CD4-positive, alpha-beta memory T cell (primary cell): Measurements from ENCODE around the gene ZNF805. TPM values are rescaled to one million over a fixed set of nuclear protein-coding genes. Genes with fewer than 3 reads are reported as not detected.
"Not testable (repeated sequence)": the region's sequence is repeated elsewhere in the genome, so short reads cannot be mapped to it uniquely, and the experiment has no call there.

Experiments used
- CTCF ChIA-PET: fragments of 350-600 bp; sonication (Branson Sonifier 250); formaldehyde crosslinking; loops from one replicate; lab custom pipeline; 2021; ENCODE audit warnings: inconsistent platforms; ENCODE audit not compliant: partially characterized antibody; lab: Charles Lee
- POLR2A ChIA-PET: fragments of 350-600 bp; sonication (Branson Sonifier 250); formaldehyde crosslinking; loops from one replicate; lab custom pipeline; 2021; ENCODE audit not compliant: partially characterized antibody; lab: Charles Lee
- DNase-seq, 5 donors: peaks; one replicate each; pipeline versions ENCODE4 v3.0.0 to v3.0.0-alpha.2; 2020 to 2022; ENCODE audit warnings: mixed read lengths in 1 of 5
- H3K27ac ChIP-seq: one replicate; pipeline ENCODE4 v1.7.0; 2013; ENCODE audit warnings: low read depth, low read length
- H3K27me3 ChIP-seq: 2 replicates; pipeline ENCODE4 v1.7.0; 2013; ENCODE audit warnings: mild to moderate bottlenecking, low read length, moderate library complexity; ENCODE audit not compliant: insufficient read depth
- H3K36me3 ChIP-seq: 2 replicates; pipeline ENCODE4 v1.7.0; 2013; ENCODE audit warnings: mild to moderate bottlenecking, low read length, moderate library complexity; ENCODE audit not compliant: insufficient read depth
- H3K4me1 ChIP-seq: 2 replicates; pipeline ENCODE4 v1.7.0; 2013; ENCODE audit warnings: mild to moderate bottlenecking, low read length, moderate library complexity; ENCODE audit not compliant: insufficient read depth
- H3K4me3 ChIP-seq, 2 donors: one replicate each; pipeline ENCODE4 v1.7.0; 2013; ENCODE audit warnings: low read length in 2 of 2, mild to moderate bottlenecking in 1 of 2
- H3K9me3 ChIP-seq, 2 donors: one replicate each; pipeline ENCODE4 v1.7.0; 2013; ENCODE audit warnings: low read length in 2 of 2, control low read depth in 1 of 2; ENCODE audit not compliant: control insufficient read depth in 1 of 2
- H3K27ac Mint-ChIP-seq, 7 donors: one replicate each; pipeline ENCODE4 v1.8.0; 2020 to 2021; ENCODE audit warnings: mixed read lengths in 7 of 7, mild to moderate bottlenecking in 6 of 7, inconsistent platforms in 3 of 7, moderate library complexity in 3 of 7
- H3K27me3 Mint-ChIP-seq, 2 donors: one replicate each; pipeline ENCODE4 v1.8.0; 2020 to 2021; ENCODE audit warnings: mixed read lengths in 2 of 2
- H3K36me3 Mint-ChIP-seq, 2 donors: one replicate each; pipeline ENCODE4 v1.8.0; 2020 to 2021; ENCODE audit warnings: mixed read lengths in 2 of 2, inconsistent platforms in 1 of 2, mild to moderate bottlenecking in 1 of 2
- H3K4me1 Mint-ChIP-seq, 4 donors: one replicate each; pipeline ENCODE4 v1.8.0; 2020 to 2021; ENCODE audit warnings: mixed read lengths in 4 of 4, mild to moderate bottlenecking in 1 of 4
- H3K4me3 Mint-ChIP-seq, 8 donors: one replicate each; pipeline ENCODE4 v1.8.0; 2020 to 2021; ENCODE audit warnings: mixed read lengths in 8 of 8, mild to moderate bottlenecking in 7 of 8, moderate library complexity in 6 of 8, inconsistent platforms in 3 of 8
- H3K9me3 Mint-ChIP-seq, 8 donors: one replicate each; pipeline ENCODE4 v1.8.0; 2020 to 2021; ENCODE audit warnings: mixed read lengths in 8 of 8, mild to moderate bottlenecking in 5 of 8, inconsistent platforms in 3 of 8, moderate library complexity in 1 of 8
- intact Hi-C: fragments of 100-400 bp; cut with micrococcal nuclease; formaldehyde crosslinking; loops from one replicate; pipeline ENCODE4 v1.15.1; 2023
- polyA plus RNA-seq, 2 donors: library from polyadenylated mRNA; unstranded; fragments of 300-500 nt; fragmentation: Illumina TruSeq; gene quantifications; one replicate each; pipeline ENCODE4 v1.2.3, GENCODE V29; 2021
- total RNA-seq, 2 experiments: library from RNA; stranded (reverse); gene quantifications; one replicate each; pipeline ENCODE4 v1.2.3, GENCODE V29; 2021

The ZNF805 gene
- total and polyA plus RNA-seq, 4 experiments from 2014 or later = 2.7 to 21.6 (median 12.7) TPM

DNA sequence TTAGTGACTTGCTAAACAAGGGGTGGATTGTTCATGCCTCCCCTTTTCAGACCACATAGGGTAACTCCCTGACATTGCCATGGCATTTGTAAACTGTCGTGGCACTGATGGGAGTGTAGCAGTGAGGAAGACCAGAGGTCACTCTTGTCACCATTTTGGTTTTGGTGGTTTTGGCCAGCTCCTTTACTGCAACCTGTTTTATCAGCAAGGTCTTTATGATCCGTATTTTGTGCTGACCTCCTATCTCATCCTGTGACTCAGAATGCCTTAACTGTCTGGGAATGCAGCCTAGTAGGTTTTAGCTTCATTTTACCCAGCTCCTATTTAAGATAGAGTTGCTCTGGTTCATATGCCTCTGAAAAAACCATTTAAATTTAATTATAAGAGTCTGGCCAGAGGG is 38.0 kb downstream of the ZNF805 start:
- peaks cover 0 to 25% (median 21%) of the 10 kb centered on the region in 4 donors for H3K4me1 Mint-ChIP-seq
- H3K4me3 Mint-ChIP-seq, POLR2A ChIA-PET, intact Hi-C loops, H3K27ac ChIP-seq, DNase-seq, H3K9me3 Mint-ChIP-seq, H3K9me3 ChIP-seq, H3K27me3 ChIP-seq, H3K27me3 Mint-ChIP-seq, CTCF ChIA-PET, H3K36me3 ChIP-seq, H3K4me3 ChIP-seq: not testable (repeated sequence)
- H3K27ac Mint-ChIP-seq = peak overlapping the region in 1 of 7 donors; percentile 24
- H3K36me3 Mint-ChIP-seq = peaks cover 13 to 36% of the 10 kb centered on the region in 2 donors
- peaks cover 34% of the 10 kb centered on the region for H3K4me1 ChIP-seq

DNA sequence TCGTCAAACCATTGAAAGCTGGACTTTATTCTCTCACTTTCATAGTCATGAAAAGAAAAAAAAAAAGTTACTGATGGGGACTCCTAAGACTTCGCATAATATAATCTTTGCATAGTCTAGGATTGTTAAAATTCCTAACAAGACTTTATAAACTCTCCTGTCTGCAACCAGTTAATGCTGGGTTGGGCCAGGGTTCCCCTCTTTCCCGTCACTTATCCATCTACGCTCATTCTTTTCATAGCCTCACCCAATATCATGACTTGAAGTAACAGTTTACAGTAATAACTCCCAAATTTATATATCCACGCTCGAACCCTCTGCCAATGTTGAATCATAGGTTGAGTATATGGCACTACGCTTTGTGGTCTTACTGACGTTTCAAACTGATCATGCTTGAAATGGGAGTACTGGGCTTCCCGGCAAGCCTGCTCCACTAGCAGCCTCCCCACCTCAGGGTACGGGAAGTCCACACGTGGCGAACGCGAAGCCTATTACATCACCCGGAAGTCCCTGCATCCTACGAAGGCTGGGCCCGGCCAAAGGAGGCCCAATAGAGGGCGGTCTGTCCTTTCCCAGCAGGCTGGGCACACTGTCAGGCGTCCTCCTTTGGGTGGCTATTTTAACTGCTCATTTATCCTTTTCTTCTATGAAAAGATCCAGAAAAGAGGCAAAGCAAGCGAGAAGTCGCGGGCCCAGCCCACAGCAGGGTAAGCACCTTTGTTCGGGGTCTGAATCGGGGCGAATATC is 39.2 kb downstream of the ZNF805 start:
- H3K36me3 ChIP-seq = peaks cover 4% of the 10 kb centered on the region
- peak overlapping the region; percentile 68 to 74 for H3K4me3 ChIP-seq
- no peaks in the 10 kb centered on the region for H3K27me3 ChIP-seq
- intact Hi-C loops = loop anchor here (1.0 to 5.0 kb wide), 6 partner anchors 39 to 156 kb away; partner anchors contain the start of genes TRAPPC2B, ZNF17, ZNF264 and ZNF543
- Mint-ChIP-seq H3K27ac (peak overlapping the region in 1 of 7 donors; percentile 74), H3K4me1 (peaks cover 0 to 33% (median 23%) of the 10 kb centered on the region in 4 donors), H3K27me3 (no peaks in the 10 kb centered on the region), H3K9me3 (no peaks in the 10 kb centered on the region), H3K4me3 (peak overlapping the region in 1 of 8 donors; percentile 20), H3K36me3 (peaks cover 12 to 39% of the 10 kb centered on the region in 2 donors)
- peaks cover 38% of the 10 kb centered on the region for H3K4me1 ChIP-seq
- H3K27ac ChIP-seq = peak overlapping the region; percentile 100
- POLR2A ChIA-PET = interaction anchor here (0.6 to 1.6 kb wide), 2 partner anchors 39 to 41 kb away, joined by 3 to 20 read pairs; partner anchors contain the start of genes ZNF543 and ZNF805
- no peaks in the 10 kb centered on the region for H3K9me3 ChIP-seq
- CTCF ChIA-PET = no interaction called here
- DNase-seq = peak in 4 of 5 donors; percentile 77 to 85 (median 84)

DNA sequence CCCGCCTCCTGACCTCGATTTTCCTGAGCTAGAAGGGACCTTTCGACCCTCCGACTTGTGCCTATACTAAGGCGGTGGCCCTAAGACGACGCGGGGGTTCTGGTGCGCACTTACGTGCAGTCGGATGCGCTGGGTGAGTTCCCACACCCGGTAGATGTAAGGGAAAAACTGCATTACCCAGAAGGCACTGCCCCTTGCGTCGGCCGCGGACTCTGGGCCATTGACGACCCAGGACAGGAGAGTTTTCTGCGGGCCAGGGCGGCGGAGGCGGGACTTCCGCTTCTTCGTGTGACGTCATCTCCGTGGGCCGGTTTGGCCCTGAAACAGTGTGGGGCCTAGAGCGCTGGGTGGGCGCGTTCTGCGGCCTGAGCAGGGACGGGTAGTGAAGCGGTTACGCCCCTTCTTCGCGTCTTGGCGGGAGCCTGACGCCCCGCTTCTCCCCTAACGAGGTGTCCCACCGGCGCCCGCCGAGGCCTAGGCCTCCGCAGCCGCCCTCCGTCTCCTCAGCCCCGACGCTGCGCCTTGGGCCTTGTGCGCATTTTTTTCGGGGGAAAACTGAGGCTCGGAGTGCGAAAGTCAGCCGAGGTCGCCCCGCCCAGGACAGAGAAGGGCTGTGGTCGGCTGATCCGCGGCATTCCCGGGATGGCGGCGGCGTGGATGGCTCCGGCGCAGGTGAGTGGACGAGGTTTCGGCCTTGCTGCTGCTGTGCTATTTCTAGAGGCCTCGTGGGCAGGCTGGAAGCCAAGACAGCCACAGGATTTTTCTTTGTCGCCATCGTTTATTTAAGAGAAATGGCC is 39.9 kb downstream of the ZNF805 start, which contains the start of gene ZNF460:
ZNF460 (plus strand) TSS at position 321 of the 797 bp plus-strand sequence; CDS start at position 643, 322 bp downstream.
- Histone ChIP-seq H3K27ac (peak within 1 kb of the TSS; percentile 100), H3K9me3 (no peaks in the 10 kb centered on the region), H3K27me3 (no peaks in the 10 kb centered on the region), H3K4me1 (peaks cover 38% of the 10 kb centered on the region), H3K4me3 (peak within 1 kb of the TSS; percentile 68 to 100), H3K36me3 (peaks cover 12% of the 10 kb centered on the region)
- Mint-ChIP-seq H3K36me3 (peaks cover 14 to 42% of the 10 kb centered on the region in 2 donors), H3K4me3 (no peak within 1 kb of the TSS), H3K27ac (no peak within 1 kb of the TSS), H3K9me3 (peaks cover 0 to 2% (median 0%) of the 10 kb centered on the region in 8 donors), H3K4me1 (peaks cover 6 to 39% (median 27%) of the 10 kb centered on the region in 4 donors), H3K27me3 (no peaks in the 10 kb centered on the region)
- CTCF ChIA-PET = no interaction called here
- peak; percentile 95 to 97 (median 97) for DNase-seq
- POLR2A ChIA-PET = interaction anchor here (0.6 to 1.6 kb wide), 2 partner anchors 40 kb away, joined by 3 to 20 read pairs; partner anchors contain the start of genes ZNF543 and ZNF805
- intact Hi-C loops = loop anchor here (1.0 to 5.0 kb wide), 5 partner anchors 40 to 155 kb away; partner anchors contain the start of genes TRAPPC2B, ZNF264, ZNF543 and ZNF547

DNA sequence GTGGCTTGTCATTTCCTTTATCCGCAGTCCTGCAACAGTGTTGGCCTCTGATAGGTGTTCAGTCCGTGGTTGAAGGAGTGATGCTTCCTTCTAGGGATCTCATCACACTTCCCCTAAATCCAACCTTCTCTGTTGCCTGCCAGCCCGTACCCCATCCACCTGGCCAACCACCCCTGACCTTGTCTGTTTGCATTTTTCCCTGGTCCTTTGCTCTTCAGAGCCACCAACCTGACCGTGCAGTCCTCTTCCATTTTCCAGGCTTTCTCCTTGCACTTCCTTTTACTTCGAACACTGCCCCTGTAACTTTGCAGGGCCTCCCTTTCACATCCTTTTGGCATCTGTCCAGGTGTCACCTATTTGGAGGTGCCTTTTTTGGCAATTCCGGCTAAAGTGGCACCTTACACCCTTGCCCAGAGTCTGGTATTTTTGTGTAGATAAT is 40.5 kb downstream of the ZNF805 start:
- no peak overlapping the region for H3K27ac Mint-ChIP-seq
- intact Hi-C loops = loop anchor here (1.0 to 5.0 kb wide), 5 partner anchors 39 to 154 kb away; partner anchors contain the start of genes TRAPPC2B, ZNF264, ZNF543 and ZNF547
- peaks cover 20 to 46% of the 10 kb centered on the region in 2 donors for H3K36me3 Mint-ChIP-seq
- no peak overlapping the region for H3K4me3 Mint-ChIP-seq
- Histone ChIP-seq H3K36me3 (peaks cover 18% of the 10 kb centered on the region), H3K4me3 (peak overlapping the region; percentile 68 to 100), H3K27ac (peak overlapping the region; percentile 100), H3K9me3 (no peaks in the 10 kb centered on the region), H3K4me1 (peaks cover 38% of the 10 kb centered on the region), H3K27me3 (no peaks in the 10 kb centered on the region)
- ChIA-PET CTCF (no interaction called here), POLR2A (no interaction called here)
- peaks cover 0 to 5% (median 0%) of the 10 kb centered on the region in 8 donors for H3K9me3 Mint-ChIP-seq
- DNase-seq = peak; percentile 32 to 53 (median 45)
- no peaks in the 10 kb centered on the region for H3K27me3 Mint-ChIP-seq
- H3K4me1 Mint-ChIP-seq = peaks cover 8 to 43% (median 29%) of the 10 kb centered on the region in 4 donors

DNA sequence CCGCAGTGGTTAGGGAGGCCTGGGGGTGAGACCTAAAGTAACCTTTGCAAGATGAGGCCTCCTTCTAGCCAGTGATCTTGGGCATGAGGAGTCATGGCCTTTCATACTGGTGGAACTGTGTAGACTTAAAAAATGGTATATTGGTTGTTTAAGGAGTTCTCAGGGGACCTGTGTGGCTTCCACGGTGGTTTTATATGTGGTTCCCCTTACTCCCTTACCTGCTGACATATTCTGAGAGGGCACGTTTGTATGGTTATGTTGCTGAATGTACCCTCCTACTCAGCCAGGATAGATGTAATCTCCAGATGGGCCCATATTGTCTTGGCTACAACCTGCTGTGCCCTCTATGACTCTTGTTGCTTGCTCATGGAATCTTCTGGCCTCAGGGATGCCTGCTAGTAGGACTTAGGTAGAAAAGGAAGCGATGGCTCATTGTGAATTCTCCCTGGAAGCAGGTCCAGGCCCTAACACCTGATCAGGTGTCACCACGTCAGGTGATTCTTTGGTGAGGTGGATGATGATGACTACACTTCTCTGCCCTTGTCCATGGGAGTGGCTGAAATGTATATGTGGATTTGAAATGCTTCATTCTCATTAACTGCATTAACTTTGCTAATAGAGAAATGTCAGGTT is 41.7 kb downstream of the ZNF805 start:
- H3K27me3 ChIP-seq = no peaks in the 10 kb centered on the region
- POLR2A ChIA-PET = no interaction called here
- H3K4me3 Mint-ChIP-seq = peak overlapping the region in 7 of 8 donors; percentile 69 to 82 (median 79)
- H3K4me3 ChIP-seq = peak overlapping the region in 1 of 2 donors; percentile 23
- DNase-seq = no peak
- peaks cover 12 to 47% (median 32%) of the 10 kb centered on the region in 4 donors for H3K4me1 Mint-ChIP-seq
- H3K36me3 ChIP-seq = peaks cover 29% of the 10 kb centered on the region
- CTCF ChIA-PET = no interaction called here
- H3K36me3 Mint-ChIP-seq = peaks cover 32 to 53% of the 10 kb centered on the region in 2 donors
- peak overlapping the region; percentile 25 for H3K27ac ChIP-seq
- intact Hi-C loops = loop anchor here (5.0 kb wide), 1 partner anchor 90 kb away; the partner anchor contains the start of gene ZNF264
- peaks cover 0 to 10% (median 3%) of the 10 kb centered on the region in 8 donors for H3K9me3 Mint-ChIP-seq
- no peaks in the 10 kb centered on the region for H3K27me3 Mint-ChIP-seq
- H3K9me3 ChIP-seq = no peaks in the 10 kb centered on the region
- peak overlapping the region in 5 of 7 donors; percentile 63 to 90 (median 70) for H3K27ac Mint-ChIP-seq
- peaks cover 38% of the 10 kb centered on the region for H3K4me1 ChIP-seq

DNA sequence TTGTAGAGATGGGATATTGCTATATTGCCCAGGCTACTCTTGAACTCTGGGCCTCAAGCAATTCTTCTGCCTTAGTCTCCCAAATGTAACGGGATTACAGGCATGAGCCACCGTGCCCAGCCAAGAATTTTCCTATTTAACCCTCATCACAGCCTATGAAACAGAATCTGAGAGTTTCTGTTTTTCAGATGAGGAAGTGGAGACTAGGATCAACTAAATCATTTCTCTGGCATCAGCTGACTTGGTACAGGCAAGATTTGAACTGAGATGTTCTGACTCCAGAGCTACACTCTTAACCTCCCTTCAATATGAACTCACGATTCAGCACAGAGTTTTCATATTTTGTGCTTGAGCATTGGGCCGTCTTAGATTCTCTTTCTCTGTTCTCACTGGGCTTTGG is 47.9 kb downstream of the ZNF805 start:
- Mint-ChIP-seq H3K9me3 (peaks cover 3 to 64% (median 45%) of the 10 kb centered on the region in 8 donors), H3K36me3 (peaks cover 82 to 83% of the 10 kb centered on the region in 2 donors), H3K4me1 (peaks cover 13 to 34% (median 16%) of the 10 kb centered on the region in 4 donors), H3K4me3 (peak overlapping the region in 1 of 8 donors; percentile 10), H3K27ac (peak overlapping the region in 1 of 7 donors; percentile 57), H3K27me3 (no peaks in the 10 kb centered on the region)
- Histone ChIP-seq H3K4me1 (peaks cover 5% of the 10 kb centered on the region), H3K27ac (no peak overlapping the region), H3K27me3 (no peaks in the 10 kb centered on the region), H3K4me3 (no peak overlapping the region), H3K9me3 (peaks cover 4 to 20% of the 10 kb centered on the region in 2 donors), H3K36me3 (peaks cover 81% of the 10 kb centered on the region)
- DNase-seq = no peak
- CTCF ChIA-PET = no interaction called here
- POLR2A ChIA-PET = interaction anchor here (0.8 kb wide), 1 partner anchor 10 kb away, joined by 3 read pairs; no protein-coding TSS in a partner anchor
- intact Hi-C loops = no loop called here
